ENCODE data around the gene FBN2. TPM values are rescaled to one million over a fixed set of nuclear protein-coding genes. Genes with fewer than 3 reads are reported as not detected.
A peak's percentile ranks its signal among the peaks of the same experiment; 100 is the strongest.

The FBN2 gene
- 0.49 TPM for total RNA-seq

DNA sequence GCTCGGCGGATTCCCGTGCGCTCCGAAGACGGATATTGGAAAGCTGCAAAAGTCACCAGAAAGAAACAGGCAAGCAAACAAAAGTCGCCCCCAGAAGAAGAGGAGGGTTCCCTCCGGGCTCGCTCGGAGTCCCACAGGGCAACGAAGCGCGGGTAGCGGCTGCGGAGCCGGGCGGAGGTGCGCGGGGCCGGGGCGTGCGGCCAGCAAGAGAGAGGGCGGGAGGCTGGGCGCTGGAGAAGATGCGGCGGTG lies at the start of gene FBN2:
FBN2 (minus strand) TSS at position 246 of the 250 bp plus-strand sequence. CDS start 642 bp downstream, outside the sequence.
- Histone ChIP-seq H3K4me3 (peak within 1 kb of the TSS; percentile 53 to 60), H3K4me1 (peaks cover 21% of the 10 kb centered on the region), H3K9me3 (no peaks in the 10 kb centered on the region), H3K36me3 (no peaks in the 10 kb centered on the region), H3K27me3 (no peaks in the 10 kb centered on the region), H3K27ac (peak within 1 kb of the TSS; percentile 68)
- TF ChIP-seq, protein P1, sequence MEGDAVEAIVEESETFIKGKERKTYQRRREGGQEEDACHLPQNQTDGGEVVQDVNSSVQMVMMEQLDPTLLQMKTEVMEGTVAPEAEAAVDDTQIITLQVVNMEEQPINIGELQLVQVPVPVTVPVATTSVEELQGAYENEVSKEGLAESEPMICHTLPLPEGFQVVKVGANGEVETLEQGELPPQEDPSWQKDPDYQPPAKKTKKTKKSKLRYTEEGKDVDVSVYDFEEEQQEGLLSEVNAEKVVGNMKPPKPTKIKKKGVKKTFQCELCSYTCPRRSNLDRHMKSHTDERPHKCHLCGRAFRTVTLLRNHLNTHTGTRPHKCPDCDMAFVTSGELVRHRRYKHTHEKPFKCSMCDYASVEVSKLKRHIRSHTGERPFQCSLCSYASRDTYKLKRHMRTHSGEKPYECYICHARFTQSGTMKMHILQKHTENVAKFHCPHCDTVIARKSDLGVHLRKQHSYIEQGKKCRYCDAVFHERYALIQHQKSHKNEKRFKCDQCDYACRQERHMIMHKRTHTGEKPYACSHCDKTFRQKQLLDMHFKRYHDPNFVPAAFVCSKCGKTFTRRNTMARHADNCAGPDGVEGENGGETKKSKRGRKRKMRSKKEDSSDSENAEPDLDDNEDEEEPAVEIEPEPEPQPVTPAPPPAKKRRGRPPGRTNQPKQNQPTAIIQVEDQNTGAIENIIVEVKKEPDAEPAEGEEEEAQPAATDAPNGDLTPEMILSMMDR (IDR thresholded peaks at IDR 0.05), result no peak
- TF ChIP-seq POLR2AphosphoS5 (IDR thresholded peaks at IDR 0.05; ENCODE audit: insufficient read depth in 1 of 2, low read depth in 1 of 2) (peak in 1 of 2 donors; percentile 28), POLR2A (IDR thresholded peaks at IDR 0.05) (no peak)
- intact Hi-C loops (cut with DNase I), result no loop called here
- no peak for DNase-seq (ENCODE audit: extremely low spot score in 2 of 2)

DNA sequence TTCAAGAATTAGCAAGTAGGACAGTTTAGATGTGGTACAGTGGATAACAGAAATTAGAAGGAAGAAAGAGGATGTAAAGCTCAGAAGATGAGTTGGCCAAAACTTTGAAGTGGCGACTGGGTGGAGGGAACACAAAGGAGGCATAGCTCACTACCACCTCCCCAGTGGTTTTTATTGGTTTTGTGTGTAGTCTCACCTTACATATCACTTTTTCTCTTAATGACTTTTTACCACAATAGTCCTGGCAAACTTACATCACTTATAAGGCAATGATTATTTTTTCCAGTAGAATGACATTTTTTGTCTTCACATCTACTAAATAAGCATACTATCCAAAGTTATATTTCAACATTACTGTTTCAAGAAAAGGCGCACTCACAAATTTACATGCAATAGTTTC lies 49.2 kb upstream of the FBN2 start:
- no peak for DNase-seq (ENCODE audit: extremely low spot score in 2 of 2)
- no peak overlapping the region for H3K4me3 ChIP-seq
- H3K27me3 ChIP-seq, result no peaks in the 10 kb centered on the region
- no peak overlapping the region for H3K27ac ChIP-seq
- no peaks in the 10 kb centered on the region for H3K4me1 ChIP-seq
- TF ChIP-seq, protein P1 (IDR thresholded peaks at IDR 0.05), result no peak
- TF ChIP-seq POLR2A (IDR thresholded peaks at IDR 0.05), result no peak
- TF ChIP-seq POLR2AphosphoS5 (IDR thresholded peaks at IDR 0.05; ENCODE audit: insufficient read depth in 1 of 2, low read depth in 1 of 2), result no peak
- H3K9me3 ChIP-seq, result no peaks in the 10 kb centered on the region
- no peaks in the 10 kb centered on the region for H3K36me3 ChIP-seq
- intact Hi-C loops (cut with DNase I), result no loop called here

DNA sequence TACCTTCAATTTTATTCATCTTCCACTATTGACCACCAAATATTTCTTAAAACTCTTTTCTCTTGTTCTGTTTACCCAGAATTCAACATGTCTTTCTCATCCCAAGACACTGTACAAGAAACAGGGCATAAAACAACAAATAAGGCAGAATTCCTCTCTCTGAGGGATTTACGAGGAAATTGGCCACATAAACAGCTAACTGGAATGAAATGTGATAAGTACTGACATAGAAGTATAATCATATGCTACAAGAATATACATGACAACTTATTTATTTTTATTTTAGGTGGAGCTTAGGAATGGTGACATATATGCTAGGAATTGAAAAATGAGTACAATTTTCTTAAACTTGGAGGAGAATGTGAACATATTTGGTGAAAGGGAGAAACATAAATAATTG lies 48.8 kb upstream of the FBN2 start:
- Histone ChIP-seq H3K4me1 (no peaks in the 10 kb centered on the region), H3K27ac (no peak overlapping the region)
- TF ChIP-seq POLR2A (IDR thresholded peaks at IDR 0.05) (no peak), POLR2AphosphoS5 (IDR thresholded peaks at IDR 0.05; ENCODE audit: insufficient read depth in 1 of 2, low read depth in 1 of 2) (no peak)
- TF ChIP-seq, protein P1 (IDR thresholded peaks at IDR 0.05), result no peak

DNA sequence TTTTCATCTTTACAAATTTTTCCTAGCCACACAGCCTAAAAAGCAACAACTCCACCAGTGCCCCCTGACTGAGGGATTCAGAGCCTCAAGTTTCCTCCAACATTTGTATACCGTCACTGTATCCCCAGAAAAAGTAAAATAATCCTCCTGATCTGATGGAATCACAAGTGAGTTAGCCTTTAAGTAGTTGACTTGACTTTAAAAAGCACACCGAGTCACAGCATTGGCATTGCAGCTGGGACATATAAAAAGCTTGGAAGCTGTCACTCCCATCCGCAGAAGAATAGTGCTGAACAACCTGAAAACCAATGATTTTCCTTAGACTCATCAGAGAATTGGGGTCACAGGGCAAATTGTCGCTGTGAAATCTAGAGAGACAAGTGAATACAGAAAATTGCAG lies 41.6 kb upstream of the FBN2 start:
- Histone ChIP-seq H3K4me1 (no peaks in the 10 kb centered on the region), H3K27ac (no peak overlapping the region), H3K9me3 (no peaks in the 10 kb centered on the region), H3K27me3 (no peaks in the 10 kb centered on the region), H3K36me3 (no peaks in the 10 kb centered on the region), H3K4me3 (no peak overlapping the region)
- intact Hi-C loops (cut with DNase I), result no loop called here
- TF ChIP-seq, protein P1 (IDR thresholded peaks at IDR 0.05), result no peak
- TF ChIP-seq POLR2A (IDR thresholded peaks at IDR 0.05) (no peak), POLR2AphosphoS5 (IDR thresholded peaks at IDR 0.05; ENCODE audit: insufficient read depth in 1 of 2, low read depth in 1 of 2) (no peak)
- no peak for DNase-seq (ENCODE audit: extremely low spot score in 2 of 2)

More for the DNA sequence above, 48.8 kb upstream of the FBN2 start:
- no peaks in the 10 kb centered on the region for H3K9me3 ChIP-seq
- no peak for DNase-seq (ENCODE audit: extremely low spot score in 2 of 2)
- no peak overlapping the region for H3K4me3 ChIP-seq
- intact Hi-C loops (cut with DNase I), result no loop called here
- no peaks in the 10 kb centered on the region for H3K27me3 ChIP-seq
- H3K36me3 ChIP-seq, result no peaks in the 10 kb centered on the region

DNA sequence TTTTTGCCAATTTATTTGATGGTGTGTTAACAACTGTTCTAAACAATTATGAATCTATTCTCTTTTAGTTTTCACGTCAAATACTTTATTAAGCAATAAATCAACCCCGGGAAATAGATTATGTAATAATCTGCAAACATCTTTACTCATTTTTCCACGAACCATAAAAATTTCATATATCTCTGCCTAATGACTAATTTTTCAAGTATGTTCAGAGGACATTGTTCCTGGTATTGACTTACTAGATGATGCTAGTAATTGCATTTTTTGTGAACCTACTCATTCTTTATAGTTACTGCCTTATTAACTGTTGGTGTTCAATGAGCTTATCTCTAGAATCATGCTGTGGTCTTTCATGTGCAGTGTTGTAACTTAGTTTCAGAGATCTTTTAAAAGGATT lies 41.0 kb upstream of the FBN2 start:
- H3K4me3 ChIP-seq, result no peak overlapping the region
- intact Hi-C loops (cut with DNase I), result no loop called here

More for the DNA sequence above, 41.0 kb upstream of the FBN2 start:
- TF ChIP-seq, protein P1 (IDR thresholded peaks at IDR 0.05), result no peak
- no peak for TF ChIP-seq POLR2A (IDR thresholded peaks at IDR 0.05)
- TF ChIP-seq POLR2AphosphoS5 (IDR thresholded peaks at IDR 0.05; ENCODE audit: insufficient read depth in 1 of 2, low read depth in 1 of 2), result no peak
- Histone ChIP-seq H3K9me3 (no peaks in the 10 kb centered on the region), H3K27me3 (no peaks in the 10 kb centered on the region), H3K4me1 (no peaks in the 10 kb centered on the region), H3K36me3 (no peaks in the 10 kb centered on the region), H3K27ac (no peak overlapping the region)
- no peak for DNase-seq (ENCODE audit: extremely low spot score in 2 of 2)
